ENCODE results near the gene LETMD1.
"Not testable (repeated sequence)": the region's sequence is repeated elsewhere in the genome, so short reads cannot be mapped to it uniquely, and the experiment has no call there.

LETMD1 gene

GRCh38 chr12:51047655-51048540, at the start of gene LETMD1:
Gene LETMD1, plus strand, starts transcription at chr12:51048327. Its CDS starts 30 bp downstream, at chr12:51048357.
- DNase-seq: peak; percentile 99

DNA sequence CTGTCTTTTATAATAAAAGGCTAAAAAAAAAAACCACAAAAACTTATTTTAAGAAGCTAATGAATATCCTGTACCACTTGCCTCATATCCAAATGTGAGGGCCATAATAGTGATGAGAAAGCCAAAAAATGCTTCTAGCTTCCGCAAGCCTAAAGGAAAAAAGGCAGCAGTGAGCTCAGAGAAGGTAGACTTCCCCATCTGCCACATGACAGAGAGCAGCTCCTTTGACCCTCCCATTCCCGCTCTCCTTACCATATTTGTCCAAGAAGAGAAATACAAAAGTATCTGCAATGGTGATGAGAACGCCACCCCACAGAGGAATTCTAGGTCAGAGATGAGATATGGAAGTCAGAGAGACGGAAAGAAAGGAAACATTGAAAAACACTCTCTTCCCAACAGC, 49.0 kb upstream of the LETMD1 start:
- no peak for DNase-seq

GRCh38 chr12:51000245-51000644, 47.9 kb upstream of the LETMD1 start:
- DNase-seq: no peak

DNA sequence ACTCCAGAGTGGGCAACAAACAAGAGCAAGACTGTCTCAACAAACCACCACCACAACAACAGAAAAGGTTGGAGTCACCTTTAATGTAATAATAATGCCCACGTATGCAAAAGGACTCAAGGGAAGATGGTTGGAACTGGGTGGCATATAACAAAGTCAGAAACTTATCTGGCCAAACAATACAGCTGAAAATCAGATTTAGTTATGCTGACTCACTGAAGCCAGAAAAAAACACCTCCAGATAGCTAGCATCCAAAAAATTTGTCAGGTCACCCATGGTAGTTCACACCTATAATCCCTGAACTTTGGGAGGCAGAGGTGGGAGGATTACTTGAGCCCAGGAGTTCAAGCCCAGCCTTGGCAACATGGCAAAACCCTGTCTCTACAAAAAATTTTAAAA, 46.3 kb upstream of the LETMD1 start:
- no peak for DNase-seq

DNA sequence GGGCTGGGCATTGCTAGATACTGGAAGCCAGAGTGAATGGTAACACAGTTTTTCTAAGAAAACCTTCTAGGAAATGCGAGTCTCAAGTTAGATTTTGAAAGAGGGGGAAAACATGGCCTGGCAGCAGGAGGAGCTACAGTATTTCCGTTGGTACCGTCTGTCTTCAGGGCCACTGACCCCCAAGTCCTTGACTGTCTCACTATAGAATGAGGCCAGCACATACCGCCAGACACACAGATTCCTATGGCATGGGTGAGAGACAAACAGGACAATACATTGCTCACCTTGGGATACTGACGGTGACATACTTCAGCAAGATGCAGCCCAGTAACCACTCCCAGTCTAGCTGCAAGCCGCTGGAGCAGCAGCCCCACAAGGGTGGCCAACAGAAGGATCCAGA, 43.6 kb upstream of the LETMD1 start:
- no peak for DNase-seq

DNA sequence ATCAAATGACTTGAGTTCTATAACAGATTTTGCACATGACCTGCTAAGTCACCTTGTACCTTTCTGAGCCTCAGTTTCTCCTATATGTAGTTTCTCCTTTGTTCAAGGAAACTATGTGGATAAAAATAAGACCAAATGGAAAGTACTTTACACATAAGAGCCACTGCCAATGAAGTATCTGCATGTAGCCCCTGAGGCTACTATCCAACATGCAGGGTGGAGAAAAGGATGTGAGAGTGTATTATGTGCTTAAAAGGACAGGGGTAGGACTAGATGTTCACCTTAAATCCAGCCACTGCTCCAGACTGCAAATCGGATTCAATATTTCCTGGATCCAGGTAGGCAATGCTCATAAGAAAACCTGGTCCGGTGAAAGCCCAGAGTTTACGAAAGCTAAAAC, 43.1 kb upstream of the LETMD1 start:
- no peak for DNase-seq

- DNase-seq: no peak
Measured at GRCh38 chr12:51005671-51006070, 42.5 kb upstream of the LETMD1 start.

GRCh38 chr12:51008329-51009055, 39.6 kb upstream of the LETMD1 start:
- no peak for DNase-seq

GRCh38 chr12:51009056-51009440, 39.1 kb upstream of the LETMD1 start:
- DNase-seq: no peak

DNA sequence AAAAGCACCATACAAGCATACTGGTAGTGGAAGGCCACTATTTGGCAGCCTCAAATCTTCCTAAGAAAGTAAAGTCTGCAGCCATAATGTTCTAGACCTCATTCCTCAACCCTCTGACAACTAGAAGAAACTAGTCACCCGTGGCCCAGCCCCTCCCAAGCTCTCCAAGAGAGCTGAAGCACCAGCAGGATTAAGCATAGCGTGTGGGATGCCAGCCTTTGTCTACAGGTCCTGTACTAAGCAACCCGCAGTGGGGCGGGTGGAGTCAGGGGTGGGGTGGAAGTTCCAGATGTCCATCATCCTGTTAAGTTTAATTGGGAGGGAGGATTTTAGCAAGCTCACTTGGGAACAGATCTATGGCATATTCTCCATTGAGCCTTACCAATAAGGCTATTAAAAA, 36.2 kb upstream of the LETMD1 start:
- peak; percentile 75 for DNase-seq

- peak; percentile 41 for DNase-seq
Measured at GRCh38 chr12:51012570-51013236, 35.4 kb upstream of the LETMD1 start.

DNA sequence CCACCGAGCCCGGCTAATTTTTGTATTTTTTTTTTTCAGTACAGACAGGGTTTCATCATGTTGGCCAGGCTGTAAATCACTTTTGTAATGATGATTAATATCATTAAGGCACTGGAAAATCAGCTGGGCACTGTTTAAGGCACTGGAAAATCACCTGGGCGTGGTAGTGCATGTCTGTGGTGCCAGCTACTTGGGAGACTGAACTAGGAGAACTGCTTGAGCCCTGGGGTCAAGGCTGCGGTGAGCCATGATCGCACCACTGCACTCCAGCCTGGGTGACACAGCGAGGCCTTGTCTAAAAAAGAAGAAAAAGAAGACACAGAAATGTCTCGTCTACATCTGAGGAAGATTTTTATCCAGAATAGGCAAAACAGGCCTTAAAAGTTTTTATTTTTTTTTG, 34.7 kb upstream of the LETMD1 start:
- DNase-seq: peak; percentile 42

- not testable (repeated sequence) for DNase-seq
Measured at GRCh38 chr12:51014467-51014866, 33.7 kb upstream of the LETMD1 start.

DNA sequence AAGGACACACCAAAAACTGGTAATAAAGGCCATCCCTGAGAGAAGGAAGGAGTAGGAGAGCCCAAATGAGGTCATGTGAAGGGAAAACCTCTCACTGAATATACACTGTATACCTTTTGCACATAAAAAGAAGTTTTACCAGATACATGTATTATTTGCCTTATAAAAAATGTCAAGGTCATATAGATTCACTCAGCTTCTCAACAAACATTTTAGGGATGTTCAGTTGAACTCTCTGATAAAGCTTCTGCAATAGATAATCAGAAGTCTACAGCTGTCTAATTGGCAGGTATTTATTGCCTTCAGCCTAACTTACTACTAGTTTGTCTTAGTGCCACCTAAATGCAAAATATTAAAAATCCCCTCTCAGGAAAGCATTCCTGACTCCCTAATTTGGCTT, 30.7 kb upstream of the LETMD1 start:
- no peak for DNase-seq

- no peak for DNase-seq
Measured at GRCh38 chr12:51018956-51019355, 29.2 kb upstream of the LETMD1 start.

DNA sequence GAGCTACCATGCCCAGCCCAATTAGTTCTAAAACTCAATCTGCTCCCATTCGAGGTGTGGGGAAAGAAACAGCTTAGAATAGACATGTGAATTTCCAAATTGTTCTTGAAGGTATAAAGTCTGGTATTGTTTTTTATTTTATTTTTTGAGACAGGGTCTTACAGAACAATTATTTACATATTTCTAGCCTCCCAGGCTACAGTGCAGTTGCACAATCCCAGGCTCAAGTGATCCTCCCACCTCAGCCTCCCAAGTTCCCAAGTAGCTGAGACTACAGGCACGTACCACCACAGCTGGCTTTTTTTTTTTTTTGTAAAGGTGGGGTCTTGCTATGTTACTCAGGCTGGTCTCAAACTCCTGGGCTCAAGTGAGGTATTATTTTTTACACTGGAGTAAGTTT, 28.2 kb upstream of the LETMD1 start:
- no peak for DNase-seq

DNA sequence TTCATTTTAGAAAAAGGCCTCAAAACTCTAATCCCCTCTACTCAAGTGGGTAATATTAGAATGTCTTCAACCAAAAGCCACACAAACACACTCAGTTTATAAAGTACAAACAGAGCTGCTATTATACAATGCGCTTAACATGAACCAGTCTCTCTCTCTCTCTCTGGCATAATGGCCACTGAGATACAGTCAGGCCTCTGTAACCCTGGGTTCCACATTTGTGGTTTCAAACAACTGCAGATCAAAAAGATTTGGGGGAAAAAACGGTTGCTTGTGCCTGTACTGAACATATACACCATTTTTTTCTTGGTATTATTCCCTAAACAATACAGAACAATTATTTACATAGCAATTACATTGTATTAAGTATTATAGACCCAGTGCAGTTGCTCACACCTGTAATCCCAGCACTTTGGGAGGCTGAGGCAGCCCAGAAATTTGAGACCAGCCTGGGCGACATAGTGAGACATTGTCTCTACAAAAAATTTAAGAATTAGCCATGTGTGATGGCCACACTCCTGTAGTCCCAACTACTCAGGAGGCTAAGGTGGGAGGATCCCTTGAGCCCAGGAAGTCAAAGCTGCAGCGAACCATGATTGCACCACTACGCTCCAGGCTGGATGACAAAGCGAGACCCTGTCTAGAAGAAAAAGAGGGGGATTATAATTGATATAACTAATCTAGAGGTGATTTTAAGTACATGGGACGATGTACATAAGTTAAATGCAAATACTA, 27.5 kb upstream of the LETMD1 start:
- peak; percentile 79 for DNase-seq

GRCh38 chr12:51021694-51022093, 26.4 kb upstream of the LETMD1 start:
- no peak for DNase-seq

GRCh38 chr12:51023625-51024382, 24.3 kb upstream of the LETMD1 start:
- DNase-seq: peak; percentile 28

DNA sequence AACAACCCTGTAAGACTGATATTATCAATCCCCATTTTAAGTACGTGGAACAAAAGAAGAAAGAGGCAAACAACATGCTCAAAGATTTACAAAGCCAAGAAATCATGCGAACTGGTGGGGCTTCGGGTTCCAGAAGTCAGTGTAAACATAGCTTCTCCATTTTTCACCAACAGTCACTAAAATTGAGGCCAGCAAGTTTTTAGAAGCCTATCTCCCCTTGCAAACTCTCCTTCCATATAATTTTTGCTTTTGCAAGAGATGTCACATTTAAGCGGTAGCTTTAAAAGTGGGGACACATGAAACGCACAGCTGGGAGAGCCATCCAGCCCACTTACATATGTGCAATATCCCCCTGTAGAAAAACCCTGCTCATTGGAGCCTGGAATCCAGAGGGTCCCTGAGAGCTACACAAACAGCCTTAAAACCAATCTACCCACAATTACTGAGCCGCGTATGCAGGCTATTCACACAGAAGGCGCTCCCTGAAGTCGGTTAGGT, 22.7 kb upstream of the LETMD1 start:
- DNase-seq: no peak

GRCh38 chr12:51025836-51026638, 22.1 kb upstream of the LETMD1 start, which contains the start of gene SLC11A2:
Gene SLC11A2, minus strand, starts transcription at chr12:51026384. Its CDS starts 15,656 bp downstream, at chr12:51010728.
- DNase-seq: peak; percentile 99
